H9 (cell line): ENCODE results near the gene UGT1A3. TPM values are rescaled to one million over a fixed set of nuclear protein-coding genes. Genes with fewer than 3 reads are reported as not detected.

ENCODE experiments used
- DNase-seq: peaks from one replicate; pipeline ENCODE4 v3.0.0-alpha.2; 2017
- H2AFZ ChIP-seq: one replicate; pipeline ENCODE4 v1.6.1; 2013; ENCODE audit warnings: mild to moderate bottlenecking, low read length, control low read depth, moderate library complexity
- H2AK5ac ChIP-seq: 2 replicates; pipeline ENCODE4 v1.6.1; 2013; ENCODE audit warnings: low read length, control low read depth, mixed read lengths; ENCODE audit not compliant: insufficient read length
- H2BK120ac ChIP-seq: one replicate; pipeline ENCODE4 v1.6.1; 2013; ENCODE audit warnings: low read depth, mild to moderate bottlenecking, low read length, control low read depth, inconsistent platforms; ENCODE audit not compliant: poor library complexity, severe bottlenecking
- H2BK12ac ChIP-seq: 2 replicates; pipeline ENCODE4 v1.6.1; 2013; ENCODE audit warnings: low read length, control low read depth, mixed read lengths, low read depth; ENCODE audit not compliant: insufficient read length
- H2BK15ac ChIP-seq: 2 replicates; pipeline ENCODE4 v1.6.1; 2013; ENCODE audit warnings: low read depth, low read length, control low read depth
- H2BK20ac ChIP-seq: one replicate; pipeline ENCODE4 v1.6.1; 2013; ENCODE audit warnings: low read depth, mild to moderate bottlenecking, low read length, control low read depth, inconsistent platforms; ENCODE audit not compliant: poor library complexity, severe bottlenecking
- H2BK5ac ChIP-seq: 2 replicates; pipeline ENCODE4 v1.6.1; 2013; ENCODE audit warnings: low read length, control low read depth, mixed read lengths; ENCODE audit not compliant: insufficient read length
- H3K14ac ChIP-seq: 2 replicates; pipeline ENCODE4 v1.6.1; 2013; ENCODE audit warnings: low read length, control low read depth; ENCODE audit not compliant: insufficient read depth
- H3K18ac ChIP-seq: 2 replicates; pipeline ENCODE4 v1.6.1; 2013; ENCODE audit warnings: low read depth, mild to moderate bottlenecking, mixed read lengths, low read length, control low read depth; ENCODE audit not compliant: insufficient read length
- H3K23ac ChIP-seq: 2 replicates; pipeline ENCODE4 v1.6.1; 2013; ENCODE audit warnings: low read length, control low read depth, mixed read lengths, low read depth; ENCODE audit not compliant: insufficient read length
- H3K23me2 ChIP-seq: 2 replicates; pipeline ENCODE4 v1.6.1; 2013; ENCODE audit warnings: low read depth, mild to moderate bottlenecking, mixed read lengths, low read length, control low read depth; ENCODE audit not compliant: insufficient read length, poor library complexity, severe bottlenecking
- H3K27ac ChIP-seq: 2 replicates; pipeline ENCODE4 v1.5.1; 2013; ENCODE audit warnings: low read length, control low read depth, mixed read lengths, low read depth; ENCODE audit not compliant: insufficient read length
- H3K27me3 ChIP-seq: 2 replicates; pipeline ENCODE4 v1.6.1; 2013; ENCODE audit warnings: low read length, control low read depth, inconsistent platforms; ENCODE audit not compliant: insufficient read depth
- H3K4ac ChIP-seq: 2 replicates; pipeline ENCODE4 v1.6.1; 2013; ENCODE audit warnings: low read depth, mild to moderate bottlenecking, control low read depth, inconsistent platforms, low read length, moderate library complexity
- H3K4me1 ChIP-seq: 2 replicates; pipeline ENCODE4 v1.6.1; 2013; ENCODE audit warnings: low read length, control low read depth, inconsistent platforms; ENCODE audit not compliant: insufficient read depth
- H3K4me2 ChIP-seq: 2 replicates; pipeline ENCODE4 v1.6.1; 2013; ENCODE audit warnings: low read length, control low read depth, mixed read lengths; ENCODE audit not compliant: insufficient read length, insufficient read depth
- H3K56ac ChIP-seq: 2 replicates; pipeline ENCODE4 v1.6.1; 2013; ENCODE audit warnings: low read depth, mild to moderate bottlenecking, mixed read lengths, low read length, control low read depth; ENCODE audit not compliant: insufficient read length
- H3K79me1 ChIP-seq: 2 replicates; pipeline ENCODE4 v1.6.1; 2013; ENCODE audit warnings: low read depth, mild to moderate bottlenecking, moderate library complexity, low read length, control low read depth, inconsistent platforms; ENCODE audit not compliant: insufficient read depth, poor library complexity, severe bottlenecking
- H3K79me2 ChIP-seq: 2 replicates; pipeline ENCODE4 v1.6.1; 2013; ENCODE audit warnings: low read length, control low read depth, inconsistent platforms; ENCODE audit not compliant: insufficient read depth
- H3K9ac ChIP-seq: 2 replicates; pipeline ENCODE4 v1.6.1; 2013; ENCODE audit warnings: low read length, control low read depth, mixed read lengths; ENCODE audit not compliant: insufficient read length; ENCODE audit errors: extremely low read depth
- H3K9me3 ChIP-seq: one replicate; pipeline ENCODE4 v1.6.1; 2013; ENCODE audit warnings: low read depth, low read length, inconsistent platforms; ENCODE audit not compliant: control insufficient read depth
- H3T11ph ChIP-seq: one replicate; pipeline ENCODE4 v1.6.1; 2013; ENCODE audit warnings: mild to moderate bottlenecking, low read length, control low read depth, inconsistent platforms
- H4K20me1 ChIP-seq: one replicate; pipeline ENCODE4 v1.6.1; 2013; ENCODE audit not compliant: control insufficient read depth, insufficient read length, insufficient read depth
- H4K5ac ChIP-seq: 2 replicates; pipeline ENCODE4 v1.6.1; 2013; ENCODE audit warnings: low read depth, mild to moderate bottlenecking, mixed read lengths, low read length, control low read depth; ENCODE audit not compliant: insufficient read length
- H4K8ac ChIP-seq: replicated peaks from 2 replicates; pipeline ENCODE4 v1.6.1; 2013; ENCODE audit warnings: low read length, control low read depth, mixed read lengths, low read depth; ENCODE audit not compliant: insufficient read length
- H4K91ac ChIP-seq: 2 replicates; pipeline ENCODE4 v1.6.1; 2013; ENCODE audit warnings: low read depth, mild to moderate bottlenecking, moderate library complexity, mixed read lengths, low read length, control low read depth; ENCODE audit not compliant: insufficient read length
- H3K27ac Mint-ChIP-seq, 3 experiments: 2 replicates in 2 of 3; 3 replicates in 1 of 3; pipeline ENCODE4 v1.8.0; 2020 to 2021; ENCODE audit warnings: mixed read lengths in 3 of 3, mild to moderate bottlenecking in 1 of 3, moderate library complexity in 1 of 3
- H3K27me3 Mint-ChIP-seq: 2 replicates; pipeline ENCODE4 v1.8.0; 2021; ENCODE audit warnings: low read depth, mild to moderate bottlenecking, moderate library complexity, mixed read lengths
- H3K36me3 Mint-ChIP-seq, 3 experiments: 2 replicates in 2 of 3; 3 replicates in 1 of 3; pipeline ENCODE4 v1.8.0; 2020 to 2021; ENCODE audit warnings: low read depth in 3 of 3, mixed read lengths in 3 of 3; ENCODE audit not compliant: insufficient read depth in 1 of 3
- H3K4me1 Mint-ChIP-seq, 2 experiments: 2 replicates each; pipeline ENCODE4 v1.8.0; 2020; ENCODE audit warnings: mixed read lengths in 2 of 2
- H3K4me3 Mint-ChIP-seq, 2 experiments: 2 replicates in 1 of 2; 3 replicates in 1 of 2; pipeline ENCODE4 v1.8.0; 2020 to 2021; ENCODE audit warnings: mild to moderate bottlenecking in 2 of 2, mixed read lengths in 2 of 2, moderate library complexity in 1 of 2
- H3K9me3 Mint-ChIP-seq, 2 experiments: 2 replicates in 1 of 2; 3 replicates in 1 of 2; pipeline ENCODE4 v1.8.0; 2020; ENCODE audit warnings: mild to moderate bottlenecking in 2 of 2, mixed read lengths in 2 of 2, moderate library complexity in 1 of 2
- CTCF ChIP-seq: fragments of 200-600 bp; sonication (generic); conservative IDR thresholded peaks from 3 replicates; pipeline ENCODE4 v1.8.0; 2021; ENCODE audit warnings: antibody characterized with exemption, mild to moderate bottlenecking
- WGBS: extraction: QIAGEN DNeasy Blood & Tissue Kit; methylation state at CpG from one replicate; pipeline ENCODE4 v1.1.7; 2013; ENCODE audit warnings: missing lambda C conversion rate, low lambda C conversion rate, mixed read lengths; ENCODE audit not compliant: insufficient read length; ENCODE audit errors: extremely low coverage; 5-methylcytosine and 5-hydroxymethylcytosine counted together
- total RNA-seq: library from RNA; stranded (reverse); gene quantifications from 2 replicates; pipeline ENCODE4 v1.2.1, GENCODE V29; 2021

Gene UGT1A3
- total RNA-seq, 1 experiment from 2014 or later = not detected

- no peaks in the 10 kb centered on the region for H3K4me1 Mint-ChIP-seq
- TF ChIP-seq CTCF = no peak
- Histone ChIP-seq H3K79me1 (no peaks in the 10 kb centered on the region), H3K14ac (no peak overlapping the region), H3T11ph (no peak overlapping the region), H4K20me1 (no peaks in the 10 kb centered on the region), H3K4me1 (no peaks in the 10 kb centered on the region), H2BK120ac (no peak overlapping the region), H3K4ac (no peak overlapping the region), H2AFZ (no peak overlapping the region), H3K18ac (no peak overlapping the region), H2BK15ac (no peak overlapping the region), H3K4me2 (no peak overlapping the region), H2BK20ac (no peak overlapping the region), H4K8ac (no peak overlapping the region), H3K56ac (no peak overlapping the region), H4K91ac (no peak overlapping the region), H3K23ac (no peak overlapping the region), H4K5ac (no peak overlapping the region), H3K9me3 (no peaks in the 10 kb centered on the region), H2BK12ac (no peak overlapping the region), H3K27ac (no peak overlapping the region), H3K27me3 (no peaks in the 10 kb centered on the region), H2BK5ac (no peak overlapping the region), H3K9ac (no peak overlapping the region), H3K79me2 (no peaks in the 10 kb centered on the region), H2AK5ac (no peak overlapping the region), H3K23me2 (no peaks in the 10 kb centered on the region)
- DNase-seq = no peak
- peaks cover 0 to 3% of the 10 kb centered on the region in 2 experiments; a peak in 1 of 5 replicates for H3K9me3 Mint-ChIP-seq
- H3K4me3 Mint-ChIP-seq = no peak overlapping the region
- WGBS = no CpG with 5 or more reads among the region's 4 CpGs
- no peak overlapping the region for H3K27ac Mint-ChIP-seq
- H3K36me3 Mint-ChIP-seq = no peaks in the 10 kb centered on the region; a peak in 1 of 7 replicates
- peaks cover 8% of the 10 kb centered on the region for H3K27me3 Mint-ChIP-seq
These were observed 32.4 kb downstream of the UGT1A3 start for GRCh38 chr2:233761040-233761769.
